ENCODE results near the gene SLC44A1. TPM values are rescaled to one million over a fixed set of nuclear protein-coding genes. Genes with fewer than 3 reads are reported as not detected.
A peak's percentile ranks its signal among the peaks of the same experiment; 100 is the strongest.

Gene SLC44A1
- total RNA-seq, 1 donor from 2014 or later: 16.8 TPM

DNA sequence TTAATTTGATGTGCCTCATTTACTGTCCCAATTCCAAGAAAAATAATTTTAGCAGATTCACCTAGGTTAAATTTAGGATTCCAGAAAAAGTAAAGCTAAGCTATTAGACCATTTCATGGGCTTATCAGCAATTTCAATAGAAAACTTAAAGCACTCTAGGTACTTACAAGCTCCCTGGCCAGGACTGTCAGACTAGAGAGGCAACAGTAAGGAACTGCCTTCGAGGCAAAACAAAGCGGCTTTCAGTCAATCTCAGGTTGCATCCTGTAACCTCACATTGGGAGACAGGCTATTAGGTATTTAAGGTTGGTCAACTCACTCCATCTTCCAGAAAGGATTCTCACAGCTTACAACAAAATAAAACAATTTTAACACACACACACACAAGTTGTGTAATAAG lies 154.7 kb downstream of the SLC44A1 start:
- intact Hi-C loops (cut with DNase I): no loop called here
- ATAC-seq (no peak), DNase-seq (ENCODE audit: missing footprints) (no peak)

DNA sequence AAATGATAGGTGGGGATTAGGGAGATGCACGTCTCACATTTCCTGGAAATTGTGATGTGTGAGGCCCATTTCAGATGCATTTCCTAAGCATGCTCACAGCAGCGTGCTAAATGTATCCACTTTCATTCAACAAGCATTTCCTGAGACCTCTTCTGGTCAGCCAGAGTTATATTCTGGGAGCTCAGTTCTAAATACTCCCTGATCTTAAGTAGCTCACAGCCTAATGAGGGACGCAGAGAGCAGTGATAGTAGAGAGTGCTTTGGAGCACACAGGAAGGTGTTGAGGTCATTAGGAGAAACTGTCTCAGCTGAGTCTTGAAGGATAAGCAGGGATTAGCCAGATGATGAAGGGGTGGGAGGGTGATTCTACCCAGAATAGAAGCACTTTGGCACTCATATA lies 157.2 kb downstream of the SLC44A1 start:
- ATAC-seq (no peak), DNase-seq (ENCODE audit: missing footprints) (no peak)
- intact Hi-C loops (cut with DNase I): loop anchor here (10.0 kb wide), 1 partner anchor 157 kb away; the partner anchor contains the start of gene SLC44A1

DNA sequence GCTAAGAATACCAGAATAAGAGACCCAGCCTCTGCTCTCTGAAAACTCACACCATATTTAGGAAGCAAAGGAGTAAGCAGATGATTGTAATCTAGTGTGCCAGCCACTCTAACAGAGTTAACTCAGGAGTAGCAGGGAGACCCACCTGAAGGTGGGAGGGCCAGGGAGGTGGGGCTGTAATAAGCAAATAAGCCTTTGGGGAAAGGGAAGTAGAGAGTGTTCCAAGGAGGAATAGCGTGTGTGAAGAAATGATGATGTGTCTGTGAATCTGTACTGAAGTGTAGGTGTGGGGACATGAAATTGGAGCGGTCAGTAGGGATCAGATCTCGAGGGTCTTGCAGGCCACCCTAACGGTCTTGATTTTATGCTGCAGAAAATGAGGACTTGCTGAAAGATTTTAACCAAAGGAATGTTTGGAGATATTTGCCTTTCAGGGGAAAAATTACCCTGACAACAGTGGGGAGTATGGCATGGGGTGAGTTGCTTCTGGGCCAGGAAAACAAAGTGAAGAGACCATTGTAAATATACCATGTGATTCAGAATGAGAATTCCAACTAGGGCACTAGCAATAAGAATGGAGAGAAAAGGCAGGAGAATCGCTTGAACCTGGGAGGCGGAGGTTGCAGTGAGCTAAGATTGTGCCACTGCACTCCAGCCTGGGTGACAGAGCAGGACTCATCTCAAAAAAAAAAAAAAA lies 159.2 kb downstream of the SLC44A1 start:
- no peak for DNase-seq (ENCODE audit: missing footprints)
- intact Hi-C loops (cut with DNase I): loop anchor here (10.0 kb wide), 1 partner anchor 159 kb away; the partner anchor contains the start of gene SLC44A1

DNA sequence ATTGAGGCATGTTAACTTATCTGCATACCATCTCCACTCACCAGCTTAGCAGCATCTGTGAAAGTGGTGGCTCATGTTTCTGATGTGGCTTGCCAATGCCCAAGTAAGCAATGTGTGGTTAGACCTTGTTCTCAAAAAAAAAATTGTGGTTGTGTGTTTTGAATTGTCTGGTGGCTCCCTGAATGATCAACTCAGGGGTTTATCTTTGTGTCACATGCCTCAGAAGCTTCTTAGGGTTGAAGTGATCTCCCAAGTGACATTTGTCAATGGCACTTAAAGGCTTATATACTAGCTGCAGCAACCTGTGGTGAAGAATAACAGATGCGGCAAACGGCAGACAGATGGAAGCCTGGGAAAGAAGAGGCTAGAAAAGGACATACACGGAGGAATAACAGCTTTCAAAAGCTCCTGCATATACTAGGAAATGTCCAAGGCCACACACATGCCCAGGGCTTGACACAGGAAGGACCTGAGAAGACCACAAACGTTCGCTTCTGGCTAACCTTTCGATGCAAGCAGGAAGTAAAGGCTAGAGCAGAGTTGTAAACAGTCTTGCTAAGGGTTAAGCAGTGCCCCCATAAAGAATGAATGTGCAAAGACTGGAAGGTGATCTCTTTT lies 161.2 kb downstream of the SLC44A1 start:
- intact Hi-C loops (cut with DNase I): loop anchor here (10.0 kb wide), 1 partner anchor 161 kb away; the partner anchor contains the start of gene SLC44A1
- ATAC-seq (no peak), DNase-seq (ENCODE audit: missing footprints) (no peak)

More for the DNA sequence above, 159.2 kb downstream of the SLC44A1 start:
- no peak for ATAC-seq

DNA sequence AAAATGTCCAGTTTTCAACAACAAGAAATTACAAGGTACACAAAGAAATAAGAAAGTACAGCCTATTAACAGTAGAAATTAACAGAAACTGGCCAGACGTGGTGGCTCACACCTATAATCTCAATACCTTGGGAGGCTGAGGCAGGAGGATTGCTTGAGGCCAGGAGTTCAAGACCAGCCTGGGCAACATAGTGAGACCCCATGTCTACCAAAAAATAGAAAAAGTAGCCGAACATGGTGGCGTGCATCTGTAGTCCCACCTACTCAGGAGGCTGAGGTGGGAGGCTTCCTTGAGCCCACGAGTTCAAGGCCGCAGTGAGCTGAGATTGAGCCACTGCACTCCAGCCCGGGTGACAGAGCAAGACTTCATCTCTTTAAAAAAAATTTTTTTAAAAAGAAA lies 161.9 kb downstream of the SLC44A1 start:
- no peak for ATAC-seq
- intact Hi-C loops (cut with DNase I): loop anchor here (10.0 kb wide), 1 partner anchor 162 kb away; the partner anchor contains the start of gene SLC44A1

DNA sequence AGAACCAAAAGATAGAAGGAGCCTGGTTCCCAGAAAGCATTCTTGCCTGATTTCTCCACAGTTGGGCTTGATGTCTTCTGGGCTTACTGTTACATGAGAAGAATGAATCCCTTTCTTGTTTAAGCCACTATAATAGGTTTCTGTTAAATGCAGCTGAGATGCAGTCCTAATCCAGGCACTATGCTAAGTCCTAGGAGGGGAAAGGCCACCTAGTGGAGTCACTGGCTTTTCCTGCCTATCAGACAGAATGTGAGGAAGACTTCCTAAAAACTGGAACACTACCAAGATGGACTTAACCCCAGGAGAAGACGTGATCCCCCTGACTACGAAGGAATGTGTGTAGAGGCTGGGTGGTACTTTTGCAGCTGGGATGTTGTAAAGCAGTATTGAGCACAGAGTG lies 169.1 kb downstream of the SLC44A1 start:
- no peak for ATAC-seq
- intact Hi-C loops (cut with DNase I): loop anchor here (10.0 kb wide), 1 partner anchor 609 kb away; no protein-coding TSS in a partner anchor
- no peak for DNase-seq (ENCODE audit: missing footprints)

More for the DNA sequence above, 161.9 kb downstream of the SLC44A1 start:
- no peak for DNase-seq (ENCODE audit: missing footprints)

DNA sequence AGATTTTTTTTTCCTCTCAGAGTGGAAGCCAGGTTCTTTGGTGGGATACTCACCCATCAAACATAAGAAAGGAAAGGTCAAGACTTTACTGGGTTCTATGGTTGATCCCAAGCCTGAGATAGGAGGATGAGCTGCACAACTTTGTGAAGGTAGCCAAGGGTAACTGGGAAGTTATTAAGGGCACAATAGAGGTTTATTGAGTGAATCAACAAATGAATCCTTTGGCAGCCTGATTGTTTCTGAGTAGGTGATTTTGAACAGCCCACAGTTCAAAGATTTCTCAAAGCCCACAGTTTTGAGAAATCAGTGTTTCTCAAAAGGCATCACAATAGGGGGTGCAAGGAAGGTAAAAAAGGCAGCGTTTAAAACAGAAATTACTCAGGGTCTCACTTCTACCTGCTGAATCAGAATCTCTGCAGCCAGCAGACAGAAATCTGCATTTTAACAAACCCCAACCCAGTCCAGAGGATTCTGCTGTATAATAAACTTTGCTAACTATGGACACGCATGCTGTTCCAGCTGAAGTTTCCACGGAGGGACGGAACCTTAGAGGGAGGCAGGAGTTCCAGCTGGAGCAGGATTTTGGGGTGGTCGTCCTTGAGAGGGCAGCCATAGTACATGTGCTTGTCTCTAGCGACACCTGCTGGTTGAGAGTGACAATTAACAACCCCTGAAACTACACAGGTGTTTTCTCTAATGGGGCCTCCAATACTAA lies 170.7 kb downstream of the SLC44A1 start:
- ATAC-seq: no peak
- intact Hi-C loops (cut with DNase I): loop anchor here (1.0 to 10.0 kb wide), 4 partner anchors 254 to 610 kb away; no protein-coding TSS in a partner anchor
- DNase-seq (ENCODE audit: missing footprints): no peak

DNA sequence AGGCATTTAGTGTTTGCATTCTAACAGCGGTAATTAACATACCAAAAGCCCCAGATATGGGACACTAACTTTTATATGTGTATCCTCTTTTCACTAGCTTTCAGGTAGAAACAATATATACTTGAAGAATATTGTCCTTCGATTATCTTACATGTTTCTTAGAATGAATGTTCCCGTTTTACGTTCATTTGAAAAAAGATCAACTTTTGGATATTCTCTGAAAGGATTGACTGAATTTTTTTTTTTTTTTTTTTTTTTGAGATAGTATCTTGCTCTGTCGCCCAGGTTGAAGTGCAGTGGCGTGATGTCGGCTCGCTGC lies 171.2 kb downstream of the SLC44A1 start:
- no peak for DNase-seq (ENCODE audit: missing footprints)
- intact Hi-C loops (cut with DNase I): loop anchor here (1.0 to 10.0 kb wide), 4 partner anchors 255 to 611 kb away; no protein-coding TSS in a partner anchor

DNA sequence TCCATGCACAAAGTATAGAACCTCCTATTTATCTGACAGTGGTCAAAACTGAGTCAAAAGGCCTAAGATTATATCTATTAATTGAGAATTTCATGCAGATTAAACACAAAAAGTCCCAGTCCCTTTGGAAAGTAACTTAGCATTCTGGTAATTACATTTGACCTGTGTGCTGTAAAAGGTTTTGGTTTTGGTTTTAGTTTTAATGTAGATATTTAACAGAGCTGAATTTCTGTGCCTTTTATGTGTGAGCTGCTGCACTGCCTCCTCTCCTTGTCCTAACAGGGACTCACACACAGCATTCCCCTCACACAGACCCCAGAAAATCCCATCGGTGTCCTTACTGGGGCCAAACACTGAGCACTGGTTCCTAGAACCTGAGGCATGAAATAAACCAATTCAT lies 172.4 kb downstream of the SLC44A1 start:
- no peak for ATAC-seq
- intact Hi-C loops (cut with DNase I): loop anchor here (10.0 kb wide), 1 partner anchor 612 kb away; no protein-coding TSS in a partner anchor
- no peak for DNase-seq (ENCODE audit: missing footprints)

More for the DNA sequence above, 171.2 kb downstream of the SLC44A1 start:
- ATAC-seq: no peak

DNA sequence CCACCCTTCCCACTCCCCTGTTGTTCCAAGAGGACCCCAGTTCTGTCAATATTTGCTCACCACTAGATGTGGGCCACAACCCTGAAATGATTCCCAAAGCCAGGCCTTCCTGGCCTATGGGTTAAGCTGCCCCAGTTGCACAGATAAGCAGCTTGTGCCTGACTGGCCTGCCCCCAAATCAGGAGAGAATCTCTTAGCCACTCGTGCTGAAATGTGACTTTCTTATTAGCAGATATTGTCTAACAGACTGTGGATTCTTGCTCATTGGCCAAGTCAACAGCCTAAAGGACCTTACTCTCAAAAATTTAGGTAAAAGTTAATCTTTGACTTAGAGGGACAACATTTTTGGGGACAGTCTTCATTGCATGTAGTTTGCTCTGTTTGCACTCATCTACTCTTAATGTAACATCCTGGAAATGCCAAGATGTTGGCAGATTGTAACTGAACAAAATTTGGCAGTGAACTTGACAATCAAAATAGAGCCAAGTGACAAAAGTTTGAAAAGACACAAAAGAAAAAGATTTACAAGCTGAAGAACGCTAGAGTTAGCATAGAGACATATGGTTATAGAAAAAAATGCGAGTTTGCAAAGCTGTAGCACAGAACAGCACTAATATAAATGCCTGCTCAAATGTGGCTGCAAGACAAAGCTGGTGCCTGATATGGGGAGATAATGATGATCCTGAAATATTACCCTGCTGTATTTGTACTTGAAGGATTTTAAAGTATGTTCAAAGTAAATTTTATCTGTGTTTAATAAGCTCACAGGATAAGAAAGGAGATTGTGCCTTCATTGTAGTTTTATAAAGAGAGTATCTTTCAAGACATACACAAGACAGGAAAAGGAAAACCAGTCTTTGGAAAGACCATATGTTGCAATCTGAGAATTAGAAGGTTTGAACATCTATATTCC lies 174.4 kb downstream of the SLC44A1 start:
- DNase-seq (ENCODE audit: missing footprints): no peak
- intact Hi-C loops (cut with DNase I): loop anchor here (10.0 kb wide), 1 partner anchor 614 kb away; no protein-coding TSS in a partner anchor
- ATAC-seq: no peak

DNA sequence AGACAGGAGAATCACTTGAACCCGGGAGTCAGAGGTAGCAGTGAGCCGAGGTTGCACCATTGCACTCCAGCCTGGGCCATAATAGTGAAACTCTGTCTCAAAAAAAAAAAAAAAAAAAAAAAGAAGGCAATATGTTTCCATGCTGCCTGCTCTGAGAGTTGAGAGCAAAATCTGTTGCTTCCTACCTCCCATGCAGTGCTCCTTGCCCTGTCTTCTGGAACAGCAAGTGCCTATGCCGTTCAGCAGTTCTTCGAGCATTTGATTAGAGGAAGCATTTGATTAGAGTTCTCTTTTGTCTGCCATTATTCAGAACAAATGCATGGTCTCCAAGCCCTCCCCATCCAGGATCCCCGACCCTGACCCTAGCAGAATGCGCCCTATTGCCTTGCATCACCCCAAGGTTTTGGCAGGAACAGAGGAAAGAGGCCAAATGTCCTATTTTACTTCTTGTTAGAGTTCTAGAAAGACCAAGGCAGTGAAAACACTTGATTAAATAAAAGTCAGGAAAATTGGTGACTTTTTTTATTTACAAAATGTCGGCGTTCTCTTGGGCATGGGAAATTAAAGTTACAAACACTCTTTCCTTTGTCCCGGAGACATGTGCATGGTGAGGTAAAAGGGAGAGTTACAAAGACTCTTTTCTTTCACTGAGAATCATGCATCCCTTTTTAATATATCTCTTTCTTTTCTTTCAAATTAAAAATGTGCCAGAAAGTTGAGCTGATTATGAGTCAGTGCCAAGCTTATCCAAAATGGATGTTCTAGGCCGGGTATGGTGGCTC lies 175.6 kb downstream of the SLC44A1 start:
- intact Hi-C loops (cut with DNase I): loop anchor here (5.0 to 10.0 kb wide), 2 partner anchors 57 to 615 kb away; no protein-coding TSS in a partner anchor
- DNase-seq (ENCODE audit: missing footprints) (no peak), ATAC-seq (no peak)

DNA sequence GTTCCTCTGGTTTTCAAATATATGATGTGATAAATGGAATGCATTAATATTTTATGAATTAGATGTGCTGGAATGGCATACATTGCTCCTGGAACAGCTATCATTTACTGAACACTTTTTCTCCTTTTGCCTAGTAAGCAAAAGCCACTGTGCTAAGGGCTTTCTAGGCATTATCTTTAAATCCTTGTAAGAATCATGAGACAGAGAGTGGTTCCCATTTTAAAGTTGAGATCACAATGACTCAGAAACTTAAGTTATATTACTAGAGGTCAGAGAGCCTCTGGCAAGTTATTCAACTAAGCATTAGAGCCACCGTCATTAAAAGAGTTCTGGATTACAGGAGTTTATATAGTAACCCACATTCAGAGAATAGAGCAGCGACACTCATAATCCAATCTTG lies 176.7 kb downstream of the SLC44A1 start:
- DNase-seq (ENCODE audit: missing footprints) (no peak), ATAC-seq (no peak)
- intact Hi-C loops (cut with DNase I): loop anchor here (5.0 kb wide), 1 partner anchor 56 kb away; no protein-coding TSS in a partner anchor

DNA sequence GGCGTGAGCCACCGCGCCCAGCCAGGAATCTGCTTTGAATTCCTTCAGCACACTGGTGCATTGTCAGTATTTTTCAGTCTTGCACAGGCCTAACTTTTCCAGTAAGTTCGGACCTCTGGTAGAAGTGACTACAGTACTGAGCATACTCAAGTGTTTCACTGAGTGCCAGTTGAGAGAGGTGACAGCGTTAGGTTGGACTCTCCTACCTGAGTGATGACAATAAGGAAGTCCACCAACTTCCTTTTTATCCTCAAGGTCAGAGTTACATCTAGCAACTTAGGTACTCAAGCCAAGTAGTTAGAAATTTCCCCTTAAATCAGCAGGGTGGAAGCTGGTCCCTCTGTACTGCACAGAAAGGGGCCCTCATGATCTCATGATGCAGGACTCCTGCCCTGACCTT lies 177.4 kb downstream of the SLC44A1 start:
- no peak for DNase-seq (ENCODE audit: missing footprints)
- intact Hi-C loops (cut with DNase I): loop anchor here (5.0 kb wide), 1 partner anchor 55 kb away; no protein-coding TSS in a partner anchor
- no peak for ATAC-seq

DNA sequence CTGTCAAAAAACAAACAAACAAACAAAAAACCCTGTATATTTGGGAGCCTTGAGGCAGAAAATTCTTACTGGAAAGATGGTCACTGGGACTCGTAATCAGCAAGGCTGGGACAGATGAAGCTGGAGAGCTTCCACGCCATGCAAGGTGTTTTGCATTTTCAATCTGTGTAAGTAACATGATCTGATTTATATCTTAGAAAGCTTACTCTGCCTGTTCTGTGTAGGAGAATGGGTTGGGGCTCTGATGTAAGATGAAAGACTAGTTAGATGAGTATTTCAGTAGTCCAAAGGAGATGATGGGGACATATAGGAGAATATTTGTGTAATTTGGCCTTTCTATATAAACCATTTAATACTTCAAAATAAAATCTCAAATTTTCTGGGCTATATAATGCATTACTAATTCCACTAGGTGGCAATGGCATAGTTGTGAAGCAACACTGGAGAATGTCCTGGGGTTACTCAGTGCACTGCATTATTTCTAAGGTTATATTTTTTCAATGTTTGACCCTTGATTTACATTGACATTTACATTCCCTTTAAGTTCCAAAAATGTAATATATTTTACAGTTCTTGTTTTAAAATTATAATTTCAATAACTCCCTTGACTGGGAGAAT lies 181.5 kb downstream of the SLC44A1 start:
- ATAC-seq (no peak), DNase-seq (ENCODE audit: missing footprints) (no peak)
- intact Hi-C loops (cut with DNase I): no loop called here

DNA sequence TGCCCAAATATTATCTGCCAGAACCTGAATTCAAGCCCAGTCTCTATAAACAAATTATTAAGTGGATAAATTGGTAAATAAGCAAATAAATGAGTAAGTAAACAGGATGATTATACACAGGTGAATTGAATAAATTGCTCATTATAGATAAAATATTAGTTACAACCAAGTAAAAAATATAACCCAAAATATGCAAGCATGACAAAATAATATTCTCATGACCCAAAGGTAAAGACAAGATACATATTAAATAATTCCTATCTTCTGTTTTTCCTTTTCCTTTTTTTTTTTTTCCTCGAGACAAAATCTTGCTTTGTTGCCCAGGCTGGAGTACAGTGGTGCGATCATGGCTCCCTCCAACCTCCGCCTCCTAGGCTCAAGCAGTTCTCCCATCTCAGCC lies 182.2 kb downstream of the SLC44A1 start:
- ATAC-seq: no peak
- intact Hi-C loops (cut with DNase I): no loop called here

DNA sequence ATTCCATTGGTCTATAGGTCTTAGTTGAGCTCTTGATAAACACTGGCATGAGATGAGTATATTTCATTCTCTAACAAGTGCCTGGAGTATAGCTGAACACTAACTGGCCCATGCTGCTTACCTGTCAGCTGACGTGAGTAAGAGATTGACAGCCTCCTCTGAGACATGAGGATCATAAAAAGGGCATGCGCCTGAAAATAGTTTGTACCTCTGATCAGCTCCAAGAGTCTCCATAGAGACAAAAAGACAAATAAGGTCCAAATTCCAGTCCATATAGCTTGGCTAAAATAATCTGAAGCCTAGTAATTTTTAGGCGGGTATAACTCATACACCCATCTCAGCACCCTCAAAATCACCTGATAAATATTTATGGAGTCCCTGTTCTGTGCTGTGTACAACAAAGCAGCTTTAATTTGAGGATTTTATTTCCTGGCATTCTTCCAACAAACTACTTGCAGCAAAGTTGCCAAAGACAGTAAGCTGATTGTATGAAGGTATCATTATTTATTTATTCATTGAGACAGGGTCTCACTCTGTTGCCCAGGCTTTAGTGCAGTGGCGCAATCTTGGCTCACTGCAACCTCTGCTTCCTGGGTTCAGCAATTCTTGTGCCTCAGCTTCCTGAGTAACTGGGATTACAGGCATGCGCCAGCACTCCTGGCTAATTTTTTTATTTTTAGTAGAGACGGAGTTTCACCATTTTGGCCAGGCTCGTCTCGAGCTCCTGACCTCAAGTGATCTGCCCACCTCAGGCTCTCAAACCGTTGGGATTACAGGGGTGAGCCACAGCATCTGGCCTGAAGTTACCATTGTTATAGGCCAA lies 187.2 kb downstream of the SLC44A1 start:
- intact Hi-C loops (cut with DNase I): no loop called here
- DNase-seq (ENCODE audit: missing footprints) (no peak), ATAC-seq (peak; percentile 37)

More for the DNA sequence above, 182.2 kb downstream of the SLC44A1 start:
- DNase-seq (ENCODE audit: missing footprints): no peak
